Sigmoid colon (tissue), 7 donors: ENCODE results near the gene GRB7. TPM values are rescaled to one million over a fixed set of nuclear protein-coding genes. Genes with fewer than 3 reads are reported as not detected.

Source experiments
- DNase-seq: peaks from one replicate; pipeline ENCODE4 v3.0.0-alpha.2; 2019
- H3K27ac ChIP-seq, 4 donors: fragments of 200-600 bp; sonication (generic); one replicate each; pipeline ENCODE4 v1.5.1; 2016 to 2019; ENCODE audit warnings: mild to moderate bottlenecking in 1 of 4
- H3K27me3 ChIP-seq, 3 donors: fragments of 200-600 bp; sonication (generic); one replicate each; pipeline ENCODE4 v1.5.1; 2019; ENCODE audit warnings: mild to moderate bottlenecking in 1 of 3
- H3K36me3 ChIP-seq, 4 donors: fragments of 200-600 bp; sonication (generic); one replicate each; pipeline ENCODE4 v1.5.1; 2016 to 2019
- H3K4me1 ChIP-seq, 4 donors: fragments of 200-600 bp; sonication (generic); one replicate each; pipeline ENCODE4 v1.5.1; 2017 to 2019
- H3K4me3 ChIP-seq, 4 donors: fragments of 200-600 bp; sonication (generic); one replicate each; pipeline ENCODE4 v1.5.1; 2017 to 2019; ENCODE audit warnings: mild to moderate bottlenecking in 2 of 4, moderate library complexity in 1 of 4
- H3K9me3 ChIP-seq, 4 donors: fragments of 200-600 bp in 3 of 4; sonication (generic) in 3 of 4; one replicate each; pipeline versions ENCODE4 v1.5.1 to v1.6.1; 2013 to 2019
- EP300 ChIP-seq, 4 donors: sonication (generic); formaldehyde crosslinking; IDR thresholded peaks; one replicate each; pipeline ENCODE4 v1.6.1; 2017; ENCODE audit warnings: antibody characterized with exemption in 4 of 4
- POLR2A ChIP-seq, 2 donors: fragments of 450-650 bp; IDR thresholded peaks; one replicate each; pipeline ENCODE4 v1.6.1; 2016; ENCODE audit warnings: antibody characterized with exemption in 2 of 2, mild to moderate bottlenecking in 2 of 2, moderate library complexity in 2 of 2
- POLR2AphosphoS5 ChIP-seq, 4 donors: sonication (generic); formaldehyde crosslinking; IDR thresholded peaks; one replicate each; pipeline ENCODE4 v1.6.1; 2017; ENCODE audit warnings: antibody characterized with exemption in 4 of 4
- WGBS, 2 donors: extraction: QIAGEN DNeasy Blood & Tissue Kit; methylation state at CpG; one replicate each; pipeline ENCODE4 v1.1.7; 2013; 5-methylcytosine and 5-hydroxymethylcytosine counted together
- intact Hi-C: fragments of 100-400 bp; cut with DNase I; formaldehyde crosslinking; loops from one replicate; pipeline ENCODE4 v1.15.1; 2023
- polyA plus RNA-seq, 3 donors: library from polyadenylated mRNA; stranded (reverse); fragments of 200-250 nt; gene quantifications; one replicate each; pipeline ENCODE4 v1.2.3, GENCODE V29; 2013
- total RNA-seq, 4 donors: library from RNA; depleted of rRNA; stranded (reverse); fragments of >200 nt; gene quantifications; one replicate each; pipeline ENCODE4 v1.1.0, GENCODE V29; 2016
- TF ChIP-seq, protein P1 (sequence below), 4 experiments: fragments of 450-650 bp in 3 of 4; fragments of 200-600 bp in 1 of 4; IDR thresholded peaks; one replicate each; pipeline ENCODE4 v1.5.1; 2016 to 2019; ENCODE audit warnings: antibody characterized with exemption in 4 of 4, mild to moderate bottlenecking in 3 of 4, moderate library complexity in 2 of 4
- donor health status: healthy with polysubstance abuse.
- donor health status: Bipolar disorder and iron deficiency.
- donor health status: healthy.

The GRB7 gene
- total and polyA plus RNA-seq, 7 donors: under 0.01 to 17.9 (median 13.2) TPM; not detected in 3

- 5% methylated on average over 55 of the region's 55 CpGs for WGBS, 2 donors
- H3K36me3 ChIP-seq: no peaks in the 10 kb centered on the region
- intact Hi-C loops: loop anchor here (1.0 to 10.0 kb wide), 5 partner anchors 23 to 549 kb away; partner anchors contain the start of genes MIEN1, PGAP3, RPL19 and STARD3
- H3K4me1 ChIP-seq: peaks cover 0 to 32% (median 16%) of the 10 kb centered on the region in 4 donors
- no peaks in the 10 kb centered on the region for H3K27me3 ChIP-seq
- TF ChIP-seq POLR2AphosphoS5 (IDR thresholded peaks at IDR 0.05) (peak in 1 of 4 donors; percentile 49), EP300 (IDR thresholded peaks at IDR 0.05) (no peak)
- DNase-seq: peak; percentile 79
- H3K9me3 ChIP-seq: no peaks in the 10 kb centered on the region
- H3K27ac ChIP-seq: peak overlapping the region; percentile 93 to 96 (median 94)
- peak overlapping the region; percentile 57 to 92 (median 77) for H3K4me3 ChIP-seq
These were observed 15.9 kb downstream of the GRB7 start for GRCh38 chr17:39753514-39754160.

GRCh38 chr17:39754161-39754957, 16.6 kb downstream of the GRB7 start:
- 0 to 1% methylated on average over 91 of the region's 91 CpGs for WGBS, 2 donors
- intact Hi-C loops: loop anchor here (1.0 to 10.0 kb wide), 5 partner anchors 24 to 550 kb away; partner anchors contain the start of genes MIEN1, PGAP3, RPL19 and STARD3
- DNase-seq: peak; percentile 95
- peak overlapping the region; percentile 57 to 92 (median 77) for H3K4me3 ChIP-seq
- no peaks in the 10 kb centered on the region for H3K9me3 ChIP-seq
- TF ChIP-seq, protein P1, sequence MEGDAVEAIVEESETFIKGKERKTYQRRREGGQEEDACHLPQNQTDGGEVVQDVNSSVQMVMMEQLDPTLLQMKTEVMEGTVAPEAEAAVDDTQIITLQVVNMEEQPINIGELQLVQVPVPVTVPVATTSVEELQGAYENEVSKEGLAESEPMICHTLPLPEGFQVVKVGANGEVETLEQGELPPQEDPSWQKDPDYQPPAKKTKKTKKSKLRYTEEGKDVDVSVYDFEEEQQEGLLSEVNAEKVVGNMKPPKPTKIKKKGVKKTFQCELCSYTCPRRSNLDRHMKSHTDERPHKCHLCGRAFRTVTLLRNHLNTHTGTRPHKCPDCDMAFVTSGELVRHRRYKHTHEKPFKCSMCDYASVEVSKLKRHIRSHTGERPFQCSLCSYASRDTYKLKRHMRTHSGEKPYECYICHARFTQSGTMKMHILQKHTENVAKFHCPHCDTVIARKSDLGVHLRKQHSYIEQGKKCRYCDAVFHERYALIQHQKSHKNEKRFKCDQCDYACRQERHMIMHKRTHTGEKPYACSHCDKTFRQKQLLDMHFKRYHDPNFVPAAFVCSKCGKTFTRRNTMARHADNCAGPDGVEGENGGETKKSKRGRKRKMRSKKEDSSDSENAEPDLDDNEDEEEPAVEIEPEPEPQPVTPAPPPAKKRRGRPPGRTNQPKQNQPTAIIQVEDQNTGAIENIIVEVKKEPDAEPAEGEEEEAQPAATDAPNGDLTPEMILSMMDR (IDR thresholded peaks at IDR 0.05): peak; percentile 93 to 99 (median 96)
- TF ChIP-seq EP300 (IDR thresholded peaks at IDR 0.05) (no peak), POLR2A (IDR thresholded peaks at IDR 0.05) (peak; percentile 66 to 72), POLR2AphosphoS5 (IDR thresholded peaks at IDR 0.05) (peak; percentile 74 to 91 (median 84))
- no peaks in the 10 kb centered on the region for H3K36me3 ChIP-seq
- peaks cover 0 to 32% (median 16%) of the 10 kb centered on the region in 4 donors for H3K4me1 ChIP-seq
- H3K27me3 ChIP-seq: no peaks in the 10 kb centered on the region
- peak overlapping the region; percentile 93 to 96 (median 94) for H3K27ac ChIP-seq

DNA sequence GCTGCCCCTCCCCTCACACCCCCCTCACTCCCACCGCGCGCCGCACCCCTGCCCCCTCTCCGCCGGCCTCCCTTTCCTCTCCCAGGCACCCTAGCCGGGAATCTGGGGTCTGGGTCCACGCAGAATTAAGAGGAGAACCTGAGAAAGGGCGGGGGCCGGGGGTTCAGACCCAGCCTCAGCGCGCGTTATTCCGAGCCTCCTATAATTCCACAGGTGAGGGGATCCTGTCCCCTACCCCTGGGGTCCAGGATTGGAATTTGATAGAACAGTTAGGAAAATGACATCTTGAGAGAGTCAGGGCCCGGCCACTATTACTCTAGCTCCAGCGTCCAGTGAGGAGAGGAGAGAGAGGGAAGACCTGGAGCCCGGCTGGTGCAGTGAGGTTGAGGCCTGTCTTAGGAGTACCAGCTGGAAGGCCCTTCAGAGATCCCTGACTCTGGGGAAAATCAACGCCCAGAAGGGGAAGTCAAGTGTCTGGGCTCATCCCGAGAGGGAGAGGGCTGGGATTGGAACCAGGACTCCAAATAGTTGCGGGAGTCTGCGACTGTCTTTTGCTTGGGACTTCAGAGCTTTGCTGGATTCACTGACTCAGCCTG, 17.3 kb downstream of the GRB7 start:
- Histone ChIP-seq H3K9me3 (no peaks in the 10 kb centered on the region), H3K36me3 (no peaks in the 10 kb centered on the region), H3K27ac (peak overlapping the region; percentile 93 to 96 (median 94)), H3K27me3 (peaks cover 0 to 5% (median 0%) of the 10 kb centered on the region in 3 donors), H3K4me3 (peak overlapping the region; percentile 57 to 92 (median 77)), H3K4me1 (peaks cover 0 to 28% (median 16%) of the 10 kb centered on the region in 4 donors)
- no peak for TF ChIP-seq POLR2A (IDR thresholded peaks at IDR 0.05)
- no peak for TF ChIP-seq POLR2AphosphoS5 (IDR thresholded peaks at IDR 0.05)
- TF ChIP-seq EP300 (IDR thresholded peaks at IDR 0.05): no peak
- TF ChIP-seq, protein P1 (IDR thresholded peaks at IDR 0.05): no peak
- intact Hi-C loops: loop anchor here (1.0 to 10.0 kb wide), 7 partner anchors 25 to 550 kb away; partner anchors contain the start of genes LRRC3C, MIEN1, ORMDL3 and PGAP3
- peak; percentile 69 for DNase-seq
- 26 to 29% methylated on average over 21 of the region's 21 CpGs for WGBS, 2 donors

DNA sequence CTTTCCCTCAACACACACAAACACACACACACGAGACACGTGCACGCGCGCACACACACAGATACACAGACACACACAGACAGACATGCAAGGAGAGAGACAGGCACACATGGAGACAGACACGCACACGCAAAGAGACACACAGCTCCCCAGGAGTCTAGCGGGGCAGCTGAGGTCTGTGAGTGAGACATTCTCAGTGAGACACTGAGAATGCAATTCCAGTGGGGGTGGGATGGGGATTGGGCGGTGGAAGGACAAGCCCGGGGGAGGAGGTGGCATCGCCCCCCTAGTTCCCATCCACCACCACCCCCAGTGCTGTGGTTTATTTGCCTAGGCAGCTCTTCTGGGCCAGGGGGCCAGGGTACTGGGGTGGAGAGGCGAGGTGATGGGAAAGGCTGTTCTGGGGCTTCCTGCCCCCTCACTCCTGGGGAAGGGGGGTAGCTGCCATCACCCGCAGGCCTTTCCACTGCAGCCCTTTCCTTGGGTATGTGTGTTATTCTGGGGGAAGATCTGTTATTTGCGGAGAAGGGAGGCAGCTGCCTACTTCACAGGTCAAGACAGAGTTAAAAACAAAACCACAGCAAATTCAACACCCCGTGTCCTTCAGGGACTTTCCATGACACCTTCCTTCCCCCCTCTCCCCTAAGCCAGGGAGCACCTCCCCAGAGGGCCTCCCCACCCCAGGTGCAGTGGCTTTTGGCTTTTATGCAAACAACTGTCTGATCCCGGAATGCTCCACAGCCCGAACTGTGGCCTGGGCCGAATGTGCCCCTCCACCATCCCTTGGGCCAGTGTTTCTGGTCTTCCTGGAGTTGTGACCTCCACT, 18.0 kb downstream of the GRB7 start:
- intact Hi-C loops: loop anchor here (2.0 to 10.0 kb wide), 4 partner anchors 119 to 551 kb away; partner anchors contain the start of genes LRRC3C, ORMDL3, RPL19 and STARD3

More for the DNA sequence above, 18.0 kb downstream of the GRB7 start:
- no peaks in the 10 kb centered on the region for H3K9me3 ChIP-seq
- DNase-seq: peak; percentile 56
- TF ChIP-seq, protein P1 (IDR thresholded peaks at IDR 0.05): no peak
- TF ChIP-seq POLR2AphosphoS5 (IDR thresholded peaks at IDR 0.05): no peak
- no peak for TF ChIP-seq EP300 (IDR thresholded peaks at IDR 0.05)
- TF ChIP-seq POLR2A (IDR thresholded peaks at IDR 0.05): no peak
- peak overlapping the region; percentile 93 to 96 (median 94) for H3K27ac ChIP-seq
- H3K4me3 ChIP-seq: no peak overlapping the region
- WGBS, 2 donors: 49 to 69% methylated on average over 18 of the region's 18 CpGs
- no peaks in the 10 kb centered on the region for H3K36me3 ChIP-seq
- H3K27me3 ChIP-seq: peaks cover 0 to 8% (median 2%) of the 10 kb centered on the region in 3 donors
- H3K4me1 ChIP-seq: peaks cover 0 to 22% (median 16%) of the 10 kb centered on the region in 4 donors
